ENCODE data around the gene C2CD2.

Gene C2CD2

DNA sequence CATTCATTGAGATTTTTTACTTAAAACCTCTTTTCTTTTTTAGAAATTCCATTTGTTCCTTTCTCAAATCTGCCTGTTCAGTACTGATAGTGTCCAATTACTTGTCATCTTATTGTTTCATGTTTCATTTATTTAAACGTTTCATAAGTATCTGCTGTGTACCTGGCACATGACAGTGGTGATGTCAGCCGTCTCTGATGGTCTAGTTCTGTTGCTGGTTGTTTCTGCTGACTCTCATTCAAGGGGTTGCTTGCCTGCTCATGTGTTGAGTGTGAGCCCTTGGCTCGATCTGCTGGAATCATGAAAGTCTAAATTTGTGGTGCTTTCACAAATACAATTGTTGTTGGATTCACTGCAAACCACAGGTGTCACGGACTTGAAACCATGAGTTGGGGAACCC is 25.5 kb upstream of the C2CD2 start:
- Histone ChIP-seq H3K9ac (ENCODE audit: low read length) (no peak overlapping the region), H3K4me2 (ENCODE audit: low read length) (no peak overlapping the region), H3K27me3 (ENCODE audit: low read depth, low read length) (no peaks in the 10 kb centered on the region), H3K4me3 (ENCODE audit: low read length) (no peak overlapping the region), H2AFZ (ENCODE audit: low read depth, low read length) (no peak overlapping the region), H3K36me3 (replicated peaks; ENCODE audit: low read depth, low read length) (no peaks in the 10 kb centered on the region), H3K4me1 (ENCODE audit: low read length) (no peaks in the 10 kb centered on the region), H4K20me1 (ENCODE audit: insufficient read depth, low read length) (no peaks in the 10 kb centered on the region), H3K27ac (ENCODE audit: low read length) (no peak overlapping the region), H3K79me2 (ENCODE audit: low read length) (no peaks in the 10 kb centered on the region), H3K9me3 (ENCODE audit: insufficient read depth, low read length) (0 out of 2 replicates have a peak, but pooled peaks cover 7% of the 10 kb centered on the region)
- no peak for TF ChIP-seq EZH2phosphoT487 (IDR thresholded peaks at IDR 0.05; ENCODE audit: low read depth)
- TF ChIP-seq, protein P1, sequence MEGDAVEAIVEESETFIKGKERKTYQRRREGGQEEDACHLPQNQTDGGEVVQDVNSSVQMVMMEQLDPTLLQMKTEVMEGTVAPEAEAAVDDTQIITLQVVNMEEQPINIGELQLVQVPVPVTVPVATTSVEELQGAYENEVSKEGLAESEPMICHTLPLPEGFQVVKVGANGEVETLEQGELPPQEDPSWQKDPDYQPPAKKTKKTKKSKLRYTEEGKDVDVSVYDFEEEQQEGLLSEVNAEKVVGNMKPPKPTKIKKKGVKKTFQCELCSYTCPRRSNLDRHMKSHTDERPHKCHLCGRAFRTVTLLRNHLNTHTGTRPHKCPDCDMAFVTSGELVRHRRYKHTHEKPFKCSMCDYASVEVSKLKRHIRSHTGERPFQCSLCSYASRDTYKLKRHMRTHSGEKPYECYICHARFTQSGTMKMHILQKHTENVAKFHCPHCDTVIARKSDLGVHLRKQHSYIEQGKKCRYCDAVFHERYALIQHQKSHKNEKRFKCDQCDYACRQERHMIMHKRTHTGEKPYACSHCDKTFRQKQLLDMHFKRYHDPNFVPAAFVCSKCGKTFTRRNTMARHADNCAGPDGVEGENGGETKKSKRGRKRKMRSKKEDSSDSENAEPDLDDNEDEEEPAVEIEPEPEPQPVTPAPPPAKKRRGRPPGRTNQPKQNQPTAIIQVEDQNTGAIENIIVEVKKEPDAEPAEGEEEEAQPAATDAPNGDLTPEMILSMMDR (IDR thresholded peaks at IDR 0.05; ENCODE audit: low read depth, low read length), result no peak

DNA sequence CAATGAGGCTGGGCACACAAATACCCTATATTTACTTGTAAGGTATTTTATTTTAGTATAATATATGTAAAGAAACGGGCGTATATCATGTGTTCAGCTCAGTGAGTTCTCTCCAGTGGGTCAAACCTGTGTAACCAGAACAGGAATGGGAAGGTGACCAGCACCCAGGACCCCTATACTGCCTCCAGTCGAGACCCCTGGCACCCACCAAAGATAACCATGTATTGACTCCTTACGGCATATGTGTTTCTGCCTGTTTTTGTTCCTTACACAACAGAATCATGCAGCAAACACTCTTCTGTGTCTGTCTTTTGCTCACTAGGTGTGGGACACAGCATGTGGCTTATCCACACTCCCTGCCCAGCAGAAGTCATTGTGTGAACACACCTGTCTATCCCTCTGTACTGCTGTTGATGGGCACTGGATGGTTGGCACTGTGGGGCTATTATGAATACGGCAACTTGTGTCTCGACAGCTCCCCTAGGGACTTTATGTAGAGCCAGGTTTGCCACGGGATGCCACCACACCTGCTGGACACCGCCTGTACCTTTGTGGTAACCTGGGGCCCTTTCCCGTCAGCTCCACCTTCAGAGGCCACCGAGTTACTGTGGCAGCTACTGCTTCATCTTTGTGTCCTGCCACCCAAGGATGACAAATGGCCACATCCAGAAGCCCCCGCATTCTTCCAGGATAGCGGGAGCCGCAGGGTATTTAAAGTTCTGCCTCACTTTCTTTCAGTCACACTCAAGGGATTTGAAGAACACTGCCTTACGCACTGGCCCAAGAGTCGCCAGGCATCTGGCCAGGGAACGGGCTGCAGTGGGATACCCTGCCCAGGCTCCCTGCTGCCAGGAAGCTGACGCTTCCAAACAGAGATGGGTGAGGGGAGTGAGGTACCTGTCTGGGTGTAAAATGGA is 23.5 kb upstream of the C2CD2 start:
- Histone ChIP-seq H3K4me1 (ENCODE audit: low read length) (no peaks in the 10 kb centered on the region), H4K20me1 (ENCODE audit: insufficient read depth, low read length) (no peaks in the 10 kb centered on the region), H2AFZ (ENCODE audit: low read depth, low read length) (no peak overlapping the region), H3K4me2 (ENCODE audit: low read length) (no peak overlapping the region), H3K27ac (ENCODE audit: low read length) (no peak overlapping the region), H3K9ac (ENCODE audit: low read length) (no peak overlapping the region), H3K27me3 (ENCODE audit: low read depth, low read length) (no peaks in the 10 kb centered on the region), H3K4me3 (ENCODE audit: low read length) (no peak overlapping the region), H3K36me3 (replicated peaks; ENCODE audit: low read depth, low read length) (no peaks in the 10 kb centered on the region), H3K79me2 (ENCODE audit: low read length) (no peaks in the 10 kb centered on the region), H3K9me3 (ENCODE audit: insufficient read depth, low read length) (0 out of 2 replicates have a peak, but pooled peaks cover 7% of the 10 kb centered on the region)
- TF ChIP-seq, protein P1 (IDR thresholded peaks at IDR 0.05; ENCODE audit: low read depth, low read length), result no peak
- TF ChIP-seq EZH2phosphoT487 (IDR thresholded peaks at IDR 0.05; ENCODE audit: low read depth), result no peak

DNA sequence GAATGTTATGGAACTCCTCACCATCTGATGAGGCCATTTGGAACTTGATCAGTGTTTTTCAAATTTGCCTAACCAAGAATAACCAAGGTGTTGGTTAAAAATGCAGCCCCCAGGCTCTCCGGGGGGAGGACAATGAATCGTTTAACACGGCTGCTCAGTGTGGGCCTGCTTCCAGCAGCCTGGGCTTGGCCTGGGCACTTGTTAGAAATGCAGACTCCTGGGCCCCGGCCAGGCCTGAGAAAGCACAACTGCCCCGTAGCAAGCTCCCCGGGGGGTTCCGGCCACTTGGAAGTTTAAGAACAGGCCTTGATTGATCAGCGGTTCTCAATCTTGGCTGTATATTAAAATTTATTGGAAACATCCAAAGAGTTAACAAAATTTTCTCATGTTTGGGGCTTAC is 22.8 kb upstream of the C2CD2 start:
- Histone ChIP-seq H3K4me1 (ENCODE audit: low read length) (no peaks in the 10 kb centered on the region), H3K36me3 (replicated peaks; ENCODE audit: low read depth, low read length) (no peaks in the 10 kb centered on the region), H3K9ac (ENCODE audit: low read length) (no peak overlapping the region), H3K4me3 (ENCODE audit: low read length) (no peak overlapping the region), H3K27ac (ENCODE audit: low read length) (no peak overlapping the region), H3K27me3 (ENCODE audit: low read depth, low read length) (no peaks in the 10 kb centered on the region), H3K9me3 (ENCODE audit: insufficient read depth, low read length) (0 out of 2 replicates have a peak, but pooled peaks cover 7% of the 10 kb centered on the region), H3K4me2 (ENCODE audit: low read length) (no peak overlapping the region), H3K79me2 (ENCODE audit: low read length) (no peaks in the 10 kb centered on the region), H2AFZ (ENCODE audit: low read depth, low read length) (no peak overlapping the region), H4K20me1 (ENCODE audit: insufficient read depth, low read length) (no peaks in the 10 kb centered on the region)
- TF ChIP-seq EZH2phosphoT487 (IDR thresholded peaks at IDR 0.05; ENCODE audit: low read depth), result no peak
- TF ChIP-seq, protein P1 (IDR thresholded peaks at IDR 0.05; ENCODE audit: low read depth, low read length), result no peak

DNA sequence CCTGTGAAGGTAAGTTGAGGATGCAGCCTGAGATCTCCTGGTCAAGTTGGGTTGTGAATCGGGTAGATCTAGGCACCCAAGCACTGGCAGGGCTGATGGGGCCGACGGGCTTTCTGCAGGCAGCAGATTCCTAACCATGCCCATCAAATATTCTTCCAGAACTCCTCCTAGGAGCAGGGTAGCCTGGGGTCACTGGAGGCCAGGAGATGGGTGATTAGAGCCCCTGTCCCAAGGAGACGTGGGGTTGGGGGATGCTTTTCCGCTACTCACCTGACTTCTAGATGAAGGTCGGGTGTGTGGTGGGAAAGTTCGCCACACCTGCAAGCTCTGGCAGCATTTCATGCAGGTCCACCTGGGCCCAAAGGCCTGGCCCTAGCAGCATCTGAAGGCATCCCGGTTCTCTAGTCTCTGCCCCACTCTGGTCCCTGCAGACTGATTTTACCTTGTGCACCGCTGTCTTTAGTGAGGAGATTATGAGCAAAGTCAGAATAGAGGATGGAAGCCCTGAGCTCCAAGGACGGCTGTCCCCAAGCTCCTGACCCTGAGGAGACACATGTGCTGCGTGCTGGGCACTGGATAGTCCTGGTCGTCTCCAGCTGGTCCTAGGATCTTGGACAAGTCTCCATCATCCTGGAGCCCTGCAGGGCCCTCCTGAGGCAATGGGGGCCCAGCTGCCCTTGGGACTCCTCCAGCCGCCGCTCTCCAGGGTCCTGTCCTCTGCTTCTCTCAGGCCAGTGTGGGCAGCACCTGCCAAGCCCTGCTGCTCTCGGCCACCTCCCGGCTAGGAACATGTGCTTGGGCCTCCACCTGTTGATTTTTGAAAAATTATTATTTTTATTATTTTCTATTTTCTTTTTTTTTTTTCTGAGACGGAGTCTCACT is 21.8 kb upstream of the C2CD2 start:
- Histone ChIP-seq H3K9ac (ENCODE audit: low read length) (no peak overlapping the region), H3K27me3 (ENCODE audit: low read depth, low read length) (no peaks in the 10 kb centered on the region), H3K36me3 (replicated peaks; ENCODE audit: low read depth, low read length) (no peaks in the 10 kb centered on the region), H3K4me2 (ENCODE audit: low read length) (no peak overlapping the region), H3K27ac (ENCODE audit: low read length) (no peak overlapping the region), H2AFZ (ENCODE audit: low read depth, low read length) (no peak overlapping the region), H3K9me3 (ENCODE audit: insufficient read depth, low read length) (0 out of 2 replicates have a peak, but pooled peaks cover 7% of the 10 kb centered on the region), H3K4me1 (ENCODE audit: low read length) (no peaks in the 10 kb centered on the region), H3K79me2 (ENCODE audit: low read length) (no peaks in the 10 kb centered on the region), H3K4me3 (ENCODE audit: low read length) (no peak overlapping the region), H4K20me1 (ENCODE audit: insufficient read depth, low read length) (no peaks in the 10 kb centered on the region)
- TF ChIP-seq EZH2phosphoT487 (IDR thresholded peaks at IDR 0.05; ENCODE audit: low read depth), result no peak
- TF ChIP-seq, protein P1 (IDR thresholded peaks at IDR 0.05; ENCODE audit: low read depth, low read length), result no peak
